A204.1 (cell line): ENCODE measurements around the gene TIMM50.

ENCODE experiments used
- FAIRE-seq: peaks from 2 replicates; lab custom pipeline; 2012; peaks lifted over from hg19 to GRCh38; lab: Jason Lieb, UNC

Gene TIMM50

DNA sequence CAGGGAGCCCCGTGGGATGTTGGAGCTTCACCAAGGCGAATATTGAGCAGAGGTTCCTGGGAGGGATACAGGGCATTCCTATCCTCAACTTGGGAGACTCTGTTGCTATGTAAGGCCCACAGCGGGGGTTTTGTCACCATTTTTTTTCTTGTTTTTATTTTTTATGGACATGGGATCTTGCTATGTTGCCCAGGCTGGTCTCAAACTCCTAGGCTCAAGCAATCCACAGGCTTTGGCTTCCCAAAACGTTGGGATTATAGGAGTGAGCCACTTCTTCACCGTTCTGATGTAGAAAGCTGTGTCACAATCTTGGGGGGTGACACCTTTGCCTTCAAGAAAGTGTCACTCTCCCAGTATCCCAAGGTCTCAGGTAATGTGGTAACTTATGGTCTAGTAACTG, 20.7 kb downstream of the TIMM50 start:
- FAIRE-seq: no peak

DNA sequence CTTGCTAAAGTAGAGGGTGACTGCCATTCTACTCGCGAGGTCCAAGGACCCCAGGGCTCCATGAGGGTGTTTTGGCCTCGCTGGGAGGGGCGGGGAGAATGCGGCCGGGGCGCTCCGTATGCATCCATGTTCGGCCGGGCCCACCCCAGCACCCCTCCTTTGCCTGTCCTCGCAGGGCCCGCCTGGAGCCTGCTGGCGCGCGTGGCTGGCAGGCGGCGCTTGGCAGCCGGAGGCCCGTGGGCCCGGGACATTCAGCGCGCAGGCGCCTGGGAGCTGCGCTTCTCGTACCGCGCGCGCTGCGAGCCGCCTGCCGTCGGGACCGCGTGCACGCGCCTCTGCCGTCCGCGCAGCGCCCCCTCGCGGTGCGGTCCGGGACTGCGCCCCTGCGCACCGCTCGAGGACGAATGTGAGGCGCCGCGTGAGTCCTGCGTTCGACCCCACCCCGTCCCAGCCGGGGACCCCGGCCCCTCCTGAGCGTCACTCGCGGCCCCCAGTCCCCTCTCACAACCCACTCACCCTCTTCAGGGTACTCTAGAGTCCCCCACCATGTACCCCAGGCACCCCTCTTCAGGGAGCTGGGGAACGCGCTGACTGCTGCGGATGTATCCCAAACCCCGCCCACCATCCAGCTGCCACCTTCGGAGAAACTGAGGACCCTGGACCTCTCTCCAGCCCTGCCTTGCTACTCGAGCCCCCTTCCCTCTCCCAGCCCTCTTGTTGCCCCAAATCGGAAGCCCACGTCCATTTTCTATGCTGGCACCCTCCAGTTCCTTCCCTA, 22.2 kb downstream of the TIMM50 start:
- FAIRE-seq: no peak

DNA sequence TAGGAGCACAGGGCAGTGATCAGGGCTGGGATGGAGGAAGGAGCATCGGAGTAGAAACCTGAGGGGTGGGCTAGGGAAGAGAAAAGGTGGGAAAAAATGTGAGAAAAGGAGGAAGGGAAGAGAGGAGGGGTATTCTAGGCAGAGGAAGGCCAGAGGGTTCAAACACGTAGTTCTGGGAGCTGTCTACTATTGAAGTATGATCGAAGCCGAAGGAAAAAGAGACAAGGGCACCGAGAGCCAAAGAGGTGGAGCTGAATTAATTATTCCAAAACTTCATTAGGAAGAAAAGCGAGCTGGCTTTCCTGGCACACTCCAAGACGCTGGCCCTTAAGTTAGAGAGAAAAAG, 25.9 kb downstream of the TIMM50 start:
- no peak for FAIRE-seq

DNA sequence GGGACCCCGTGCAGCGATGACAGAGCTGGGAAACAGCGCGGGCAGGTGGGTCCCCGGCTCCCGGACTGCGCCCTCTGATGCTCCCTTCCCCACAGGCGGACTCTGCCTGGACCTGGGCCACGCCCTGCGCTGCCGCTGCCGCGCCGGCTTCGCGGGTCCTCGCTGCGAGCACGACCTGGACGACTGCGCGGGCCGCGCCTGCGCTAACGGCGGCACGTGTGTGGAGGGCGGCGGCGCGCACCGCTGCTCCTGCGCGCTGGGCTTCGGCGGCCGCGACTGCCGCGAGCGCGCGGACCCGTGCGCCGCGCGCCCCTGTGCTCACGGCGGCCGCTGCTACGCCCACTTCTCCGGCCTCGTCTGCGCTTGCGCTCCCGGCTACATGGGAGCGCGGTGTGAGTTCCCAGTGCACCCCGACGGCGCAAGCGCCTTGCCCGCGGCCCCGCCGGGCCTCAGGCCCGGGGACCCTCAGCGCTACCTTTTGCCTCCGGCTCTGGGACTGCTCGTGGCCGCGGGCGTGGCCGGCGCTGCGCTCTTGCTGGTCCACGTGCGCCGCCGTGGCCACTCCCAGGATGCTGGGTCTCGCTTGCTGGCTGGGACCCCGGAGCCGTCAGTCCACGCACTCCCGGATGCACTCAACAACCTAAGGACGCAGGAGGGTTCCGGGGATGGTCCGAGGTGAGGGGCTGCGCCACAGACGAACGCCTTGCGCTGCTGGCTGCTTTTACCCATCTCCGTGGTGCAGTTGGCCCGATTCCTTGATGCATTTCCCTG, 26.5 kb downstream of the TIMM50 start:
- FAIRE-seq: no peak

DNA sequence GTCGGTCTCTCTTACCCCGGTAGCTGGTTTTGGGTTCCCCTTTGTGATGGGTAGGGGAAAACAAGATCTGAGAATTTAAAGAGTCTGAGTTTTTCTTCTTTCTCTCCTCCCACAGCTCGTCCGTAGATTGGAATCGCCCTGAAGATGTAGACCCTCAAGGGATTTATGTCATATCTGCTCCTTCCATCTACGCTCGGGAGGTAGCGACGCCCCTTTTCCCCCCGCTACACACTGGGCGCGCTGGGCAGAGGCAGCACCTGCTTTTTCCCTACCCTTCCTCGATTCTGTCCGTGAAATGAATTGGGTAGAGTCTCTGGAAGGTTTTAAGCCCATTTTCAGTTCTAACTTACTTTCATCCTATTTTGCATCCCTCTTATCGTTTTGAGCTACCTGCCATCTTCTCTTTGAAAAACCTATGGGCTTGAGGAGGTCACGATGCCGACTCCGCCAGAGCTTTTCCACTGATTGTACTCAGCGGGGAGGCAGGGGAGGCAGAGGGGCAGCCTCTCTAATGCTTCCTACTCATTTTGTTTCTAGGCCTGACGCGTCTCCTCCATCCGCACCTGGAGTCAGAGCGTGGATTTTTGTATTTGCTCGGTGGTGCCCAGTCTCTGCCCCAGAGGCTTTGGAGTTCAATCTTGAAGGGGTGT, 27.2 kb downstream of the TIMM50 start:
- FAIRE-seq: no peak

DNA sequence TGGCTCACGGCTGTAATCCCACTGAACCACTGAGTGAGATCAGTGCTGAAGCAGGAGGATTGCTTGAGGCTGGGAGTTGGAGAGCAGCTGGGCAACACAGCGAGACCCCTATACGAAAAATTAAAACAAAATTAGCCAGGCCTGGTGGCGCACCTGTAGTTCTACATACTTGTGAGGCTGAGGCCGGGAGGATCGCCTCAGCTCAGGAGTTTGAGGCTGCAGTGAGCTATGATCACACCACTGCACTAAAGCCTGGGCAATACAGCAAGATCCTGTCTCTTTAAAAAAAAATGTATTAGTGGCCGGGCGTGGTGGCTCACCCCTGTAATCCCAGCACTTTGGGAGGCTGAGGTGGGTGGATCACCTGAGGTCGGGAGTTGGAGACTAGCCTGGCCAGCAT, 28.0 kb downstream of the TIMM50 start:
- no peak for FAIRE-seq

DNA sequence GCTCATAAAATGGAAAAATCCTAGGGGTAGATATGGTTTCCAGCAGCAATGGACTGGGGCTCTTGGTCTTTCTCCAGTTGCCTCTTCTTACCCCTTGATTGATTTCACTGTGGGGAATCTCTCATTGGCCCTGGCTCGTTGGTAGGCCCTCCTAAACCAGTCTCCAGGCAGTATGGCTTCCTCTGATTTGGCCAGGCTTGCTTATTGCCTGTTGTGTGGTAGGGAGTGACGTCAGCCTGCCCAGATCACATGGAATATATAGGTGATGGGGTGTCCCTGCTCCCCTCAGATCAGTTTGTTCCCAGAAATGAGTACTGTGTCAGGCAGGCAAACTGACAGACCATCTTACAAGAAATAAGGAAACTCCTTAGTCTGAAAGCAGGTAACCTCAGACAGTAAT, 28.6 kb downstream of the TIMM50 start:
- no peak for FAIRE-seq

DNA sequence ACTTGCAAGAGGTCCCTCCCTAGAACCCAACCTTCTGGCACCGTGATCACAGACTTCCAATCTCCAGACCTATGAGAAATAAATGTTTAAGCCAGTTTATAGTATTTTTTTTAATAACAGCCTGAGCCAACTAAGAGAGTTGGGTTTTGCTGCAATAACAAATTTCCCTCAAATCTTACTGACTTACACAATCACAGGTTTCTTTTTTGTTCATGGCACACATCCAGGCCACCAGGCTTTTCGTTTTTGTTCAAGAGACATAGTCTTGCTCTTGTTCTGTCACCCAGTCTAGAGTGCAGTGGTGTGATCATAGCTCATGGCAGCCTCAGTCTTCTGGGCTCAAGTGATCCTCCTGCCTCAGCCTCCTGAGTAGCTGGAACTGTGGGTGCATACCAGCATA, 32.4 kb downstream of the TIMM50 start:
- no peak for FAIRE-seq

DNA sequence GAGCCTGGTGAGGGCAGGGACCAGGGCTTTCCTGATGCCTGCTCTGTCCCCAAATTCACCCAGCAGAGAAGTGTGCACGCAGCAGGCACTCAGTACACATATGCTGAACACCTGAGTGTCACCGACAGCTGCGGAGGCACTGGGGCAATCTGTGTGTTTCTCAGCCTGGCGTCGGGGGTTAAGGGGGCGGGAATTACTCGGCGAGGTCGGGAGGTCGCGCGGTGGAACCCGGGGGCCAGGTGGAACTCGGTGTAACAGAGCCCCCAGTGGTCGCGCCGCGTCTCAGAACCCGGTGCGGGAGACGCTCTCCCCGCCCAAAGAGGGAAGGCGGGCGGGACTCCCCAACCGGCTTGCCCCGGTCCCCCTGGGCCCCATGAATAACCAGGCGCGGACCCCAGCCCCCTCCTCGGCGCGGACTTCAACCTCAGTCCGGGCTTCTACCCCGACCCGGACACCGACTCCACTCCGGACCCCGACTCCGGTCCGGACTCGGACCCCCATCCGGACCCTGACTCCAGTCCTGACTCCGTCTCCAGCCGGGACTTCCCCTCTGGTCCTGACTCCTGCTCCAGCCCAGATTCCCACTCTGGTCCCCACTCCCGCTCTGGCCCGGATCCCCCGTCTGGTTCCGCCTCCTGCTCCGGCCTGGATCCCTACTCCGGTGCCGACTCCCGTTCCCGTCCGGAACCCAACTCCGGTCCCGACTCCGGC, 34.4 kb downstream of the TIMM50 start, which contains the start of gene SELENOV:
SELENOV (plus strand) TSS at position 300 of the 711 bp plus-strand sequence; CDS start at position 374, 74 bp downstream.
- no peak for FAIRE-seq

DNA sequence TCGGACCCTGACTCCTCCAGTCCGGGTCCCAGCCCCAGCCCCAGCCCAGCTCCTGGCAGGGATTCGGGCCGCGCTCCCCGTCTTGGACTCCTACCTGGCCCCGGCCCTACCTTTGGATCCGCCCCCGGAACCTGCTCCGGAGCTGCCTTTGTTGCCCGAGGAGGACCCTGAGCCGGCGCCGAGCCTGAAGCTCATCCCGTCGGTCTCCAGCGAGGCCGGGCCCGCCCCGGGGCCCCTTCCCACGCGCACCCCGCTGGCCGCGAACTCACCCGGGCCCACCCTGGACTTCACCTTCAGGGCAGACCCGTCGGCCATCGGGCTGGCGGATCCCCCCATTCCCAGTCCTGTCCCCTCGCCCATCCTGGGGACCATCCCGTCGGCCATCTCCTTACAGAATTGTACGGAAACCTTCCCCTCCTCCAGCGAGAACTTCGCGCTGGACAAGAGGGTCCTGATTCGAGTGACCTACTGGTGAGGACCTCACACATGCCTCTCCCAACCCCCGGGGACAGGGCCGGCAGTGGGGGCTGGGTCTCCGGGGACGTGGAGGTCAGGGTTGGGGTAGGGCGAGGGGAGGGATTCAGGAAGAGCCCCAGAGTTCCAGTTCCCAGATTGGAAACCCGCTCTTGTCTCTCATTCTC, 35.0 kb downstream of the TIMM50 start:
- FAIRE-seq: no peak

DNA sequence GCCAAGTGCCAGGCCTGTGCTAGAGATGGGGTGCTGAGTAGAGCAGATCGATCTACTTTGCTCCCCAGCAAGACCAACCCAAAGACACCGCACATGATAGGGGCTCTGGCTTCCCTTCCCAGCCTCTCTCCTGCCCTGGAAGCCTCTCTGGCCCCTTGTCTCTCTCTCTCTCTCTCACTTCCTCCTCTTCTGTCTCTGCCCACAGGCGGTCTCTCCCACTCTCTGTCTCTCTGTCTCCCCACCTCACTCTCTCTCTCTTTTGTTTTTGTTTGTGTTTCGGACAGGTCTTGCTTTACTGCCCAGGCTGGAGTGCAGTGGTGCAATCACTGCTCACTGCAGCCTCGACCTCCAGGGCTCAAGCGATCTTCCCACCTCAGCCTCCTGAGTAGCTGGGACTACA, 35.6 kb downstream of the TIMM50 start:
- no peak for FAIRE-seq

DNA sequence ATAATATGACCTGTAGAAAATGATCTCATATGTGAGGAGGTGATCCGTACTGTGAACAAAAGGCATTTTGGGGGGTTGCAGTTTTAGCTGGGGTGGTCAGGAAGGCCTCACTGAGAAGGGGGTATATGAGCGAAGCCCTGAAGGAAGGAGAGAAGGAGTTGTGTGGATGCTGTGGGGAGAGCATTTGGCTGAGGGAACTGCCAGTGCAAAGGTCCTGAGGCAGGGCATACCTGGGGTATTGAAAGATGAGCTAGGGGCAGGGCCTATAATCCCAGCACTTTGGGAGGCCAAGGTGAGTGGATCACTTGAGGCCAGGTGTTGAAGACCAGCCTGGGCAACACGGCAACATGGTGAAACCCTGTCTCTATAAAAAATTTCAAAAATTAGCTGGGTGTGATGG, 36.8 kb downstream of the TIMM50 start:
- no peak for FAIRE-seq

DNA sequence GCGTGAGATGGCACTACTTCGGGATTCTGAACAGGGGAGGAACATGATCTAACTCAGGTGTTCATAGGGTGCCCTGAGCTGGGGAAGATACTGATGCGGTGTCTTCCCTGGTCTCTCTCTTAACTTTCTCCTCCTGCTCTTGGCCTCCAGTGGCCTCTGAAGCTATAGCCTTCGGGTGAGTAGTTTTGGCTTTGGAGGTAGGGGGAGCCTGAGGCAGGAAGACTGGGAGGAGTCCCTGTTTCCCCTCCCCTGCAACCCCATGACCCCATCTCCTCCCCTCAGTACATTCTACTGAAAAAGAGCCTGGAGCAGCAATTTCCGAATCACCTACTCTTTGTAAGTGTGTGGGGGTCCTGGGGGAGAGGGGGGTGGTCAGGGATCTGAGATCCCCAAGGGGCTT, 37.8 kb downstream of the TIMM50 start:
- FAIRE-seq: no peak

DNA sequence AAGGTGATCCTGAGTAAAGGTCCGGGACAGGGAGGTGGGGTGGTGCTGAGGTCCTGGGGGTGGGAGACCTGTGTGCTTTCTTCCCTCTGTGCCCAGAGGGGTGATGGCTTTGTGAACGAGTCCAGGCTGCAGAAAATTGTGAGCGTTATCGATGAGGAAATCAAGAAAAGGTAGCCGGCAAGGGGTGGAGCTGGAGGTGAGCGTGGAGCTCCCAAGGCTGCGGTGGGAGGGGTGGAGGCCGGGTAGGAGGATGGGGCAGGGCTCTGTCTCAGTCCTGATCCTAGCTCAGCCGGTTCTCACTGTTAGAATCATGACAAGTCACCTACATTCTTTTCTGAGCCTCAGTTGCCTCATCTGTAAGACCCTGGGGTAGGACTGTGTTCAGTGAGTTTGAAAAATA, 38.3 kb downstream of the TIMM50 start:
- no peak for FAIRE-seq

DNA sequence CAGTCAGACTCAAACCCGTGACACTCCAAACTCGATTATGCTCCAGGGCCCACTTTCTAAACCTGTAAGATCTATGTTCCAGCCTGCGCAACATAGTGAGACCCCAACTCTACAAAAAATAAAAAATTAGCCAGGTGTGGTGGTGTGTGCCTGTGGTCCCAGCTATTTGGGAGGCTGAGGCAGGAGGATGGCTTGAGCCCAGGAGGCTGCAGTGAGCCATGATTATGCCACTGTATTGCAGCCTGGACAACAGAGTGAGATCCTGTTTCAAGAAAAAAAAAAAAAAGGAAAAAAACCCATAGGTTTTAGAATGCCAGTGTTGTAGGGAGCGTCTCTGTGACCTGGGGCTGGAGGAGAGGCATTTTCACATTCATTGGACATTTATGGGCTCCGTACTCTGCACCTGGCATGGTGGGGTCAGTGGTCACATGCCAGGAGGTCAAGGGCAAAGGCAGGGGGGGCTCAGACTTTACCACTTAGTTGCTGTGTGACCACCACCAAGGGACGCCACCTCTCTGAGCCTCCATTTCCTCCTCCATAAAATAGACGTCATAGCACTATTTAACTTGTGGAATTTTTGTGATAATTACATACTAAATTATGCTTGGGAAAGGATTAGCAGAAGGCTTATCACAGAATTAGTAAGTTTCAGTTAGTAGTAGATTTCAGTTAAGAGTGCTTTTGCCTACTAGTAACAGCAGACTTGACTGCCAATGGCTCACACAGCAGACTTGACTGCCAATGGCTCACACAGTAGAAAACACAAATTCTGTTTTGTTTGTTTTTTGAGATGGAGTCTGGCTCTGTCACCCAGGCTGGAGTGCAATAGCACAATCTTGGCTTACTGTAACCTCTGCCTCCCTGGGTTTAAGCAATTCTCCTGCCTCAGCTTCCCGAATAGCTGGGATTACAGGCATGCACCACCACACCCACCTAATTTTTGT, 40.2 kb downstream of the TIMM50 start:
- FAIRE-seq: no peak

DNA sequence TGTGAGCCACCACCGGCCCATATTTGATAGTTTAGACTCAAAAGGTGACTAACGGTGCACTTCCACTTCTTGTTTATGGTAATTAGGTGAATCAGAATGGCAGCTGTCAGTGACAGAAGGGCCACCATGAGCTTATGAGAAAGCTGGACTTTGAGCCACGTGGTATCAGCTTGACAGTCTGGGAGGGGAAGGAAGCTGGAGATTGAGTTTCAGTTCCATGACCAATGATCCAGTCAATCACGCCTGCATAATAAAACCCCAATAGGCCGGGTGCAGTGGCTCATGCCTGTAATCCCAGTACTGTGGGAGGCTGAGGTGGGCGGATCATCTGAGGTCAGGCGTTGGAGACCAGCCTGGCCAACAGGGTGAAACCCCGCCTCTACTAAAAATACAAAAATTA, 43.9 kb downstream of the TIMM50 start:
- no peak for FAIRE-seq

DNA sequence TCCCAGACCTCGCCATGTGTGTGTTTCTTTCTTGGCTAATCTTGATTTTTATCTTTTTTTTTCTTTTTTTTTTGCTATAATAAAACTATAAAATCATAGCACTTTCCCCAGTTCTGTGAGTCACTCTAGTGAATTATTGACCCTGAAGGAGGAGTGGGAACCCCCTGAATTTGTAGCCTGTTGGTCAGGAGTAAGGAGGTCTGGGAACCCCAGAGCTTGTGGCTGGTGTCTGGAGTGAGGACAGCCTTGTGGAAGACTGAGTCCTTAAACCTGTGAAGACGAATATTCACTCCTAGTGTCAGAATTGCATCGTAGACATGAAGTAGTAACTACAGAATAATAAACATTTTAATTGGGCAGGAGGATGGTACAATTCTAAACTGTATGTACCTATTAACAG, 44.6 kb downstream of the TIMM50 start:
- no peak for FAIRE-seq

DNA sequence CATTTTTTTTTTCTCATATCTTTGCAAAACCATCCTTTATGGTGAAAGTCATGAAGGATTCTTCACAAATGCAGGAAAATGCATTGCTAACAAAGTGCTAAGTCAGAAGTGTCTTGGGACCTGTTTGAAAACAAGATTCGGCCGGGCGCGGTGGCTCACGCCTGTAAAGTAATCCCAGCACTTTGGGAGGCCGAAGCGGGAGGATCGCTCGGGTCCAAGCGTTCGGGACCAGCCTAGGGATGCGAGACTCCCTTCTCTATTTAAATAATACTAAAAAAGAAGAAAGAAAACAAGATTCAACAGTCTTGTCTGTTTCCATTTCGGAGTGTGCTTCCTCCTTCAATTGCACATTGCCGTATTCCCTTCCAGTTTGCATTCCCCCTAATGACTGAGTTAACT, 51.2 kb downstream of the TIMM50 start:
- no peak for FAIRE-seq

DNA sequence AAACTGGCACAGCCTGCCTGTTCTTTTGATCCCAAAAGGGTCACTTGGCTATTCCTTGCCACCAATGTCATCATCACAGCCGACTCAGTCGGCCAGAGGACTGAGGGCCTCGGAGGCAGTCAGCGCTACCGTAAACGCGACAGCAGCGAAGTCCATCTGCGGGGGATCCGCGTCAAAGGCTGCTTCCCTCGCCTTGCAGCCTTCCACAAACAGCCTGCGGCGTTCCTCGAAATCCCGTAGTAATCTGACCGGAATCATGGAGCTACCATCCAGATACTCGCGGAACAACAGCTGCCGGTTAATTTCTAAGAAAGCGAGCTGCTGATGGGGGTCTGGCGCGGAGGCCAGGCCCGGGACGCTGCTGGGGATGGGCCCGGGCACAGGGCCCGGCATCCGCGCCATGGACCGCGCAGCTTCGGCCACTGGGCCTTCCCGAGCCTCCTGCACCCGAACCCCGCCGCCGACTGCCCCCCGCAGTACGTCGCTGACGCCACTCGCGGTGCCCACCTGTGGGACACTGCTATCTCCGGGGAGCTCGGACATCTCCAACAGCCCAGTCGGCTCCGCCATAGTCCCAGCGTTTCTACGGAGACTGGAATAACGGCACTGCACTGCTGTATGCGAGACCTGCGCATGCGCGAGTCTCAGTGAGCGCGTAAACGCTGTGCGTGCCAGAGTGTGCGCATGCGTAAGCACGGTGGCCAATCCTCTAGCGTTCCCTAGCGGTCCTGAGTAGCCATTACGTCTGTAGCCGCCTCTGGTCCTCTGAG, 51.8 kb downstream of the TIMM50 start, which contains the start of gene EID2B:
EID2B (minus strand) TSS at position 620 of the 770 bp plus-strand sequence; CDS start at position 570, 50 bp downstream.
- peak; percentile 82 for FAIRE-seq

DNA sequence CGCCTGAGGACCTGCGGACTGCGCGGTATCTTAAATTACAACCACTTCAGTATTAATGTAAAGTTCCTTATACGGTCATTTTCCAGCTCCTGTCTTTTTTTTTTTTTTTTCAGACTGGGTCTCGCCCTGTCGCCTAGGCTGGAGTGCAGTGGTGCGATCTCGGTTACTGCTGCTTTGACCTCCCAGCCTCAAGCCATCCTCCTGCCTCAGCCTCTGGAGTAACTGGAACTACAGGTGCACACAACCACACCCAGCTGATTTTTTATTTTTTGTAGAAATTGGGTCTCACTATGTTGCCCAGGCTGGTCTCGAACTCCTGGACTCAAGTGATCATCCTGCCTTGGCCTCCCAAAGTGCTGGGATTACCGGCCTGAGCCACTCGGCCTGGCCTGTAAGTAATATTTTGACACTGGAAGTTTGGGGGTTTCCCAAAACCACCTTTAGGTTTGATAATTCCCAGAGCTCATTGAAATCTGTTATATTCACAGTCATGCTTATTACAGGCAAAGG, 52.4 kb downstream of the TIMM50 start:
- no peak for FAIRE-seq
